Endothelial cell of umbilical vein (primary cell): Measurements from ENCODE around the gene FIBCD1. TPM values are rescaled to one million over a fixed set of nuclear protein-coding genes. Genes with fewer than 3 reads are reported as not detected.

Source experiments
- BruUV-seq: library from RNA; stranded (reverse); fragments of 400-500 nt; replicated peaks from 2 replicates; lab custom pipeline; 2021; lab: Mats Ljungman, UMichigan
- CTCF ChIA-PET: fragments of 300-600, 350-600 bp; sonication (Branson Sonifier 250); formaldehyde crosslinking; loops from one replicate; lab custom pipeline; 2021; ENCODE audit warnings: antibody characterized with exemption, inconsistent platforms; lab: Charles Lee
- POLR2A ChIA-PET: fragments of 300-600, 350-600 bp; sonication (Branson Sonifier 250); formaldehyde crosslinking; loops from one replicate; lab custom pipeline; 2021; ENCODE audit warnings: antibody characterized with exemption, inconsistent platforms; lab: Charles Lee
- DNase-seq: peaks from one replicate; pipeline ENCODE4 v3.0.0-alpha.2; 2011; ENCODE audit warnings: low read depth, low spot score
- FAIRE-seq: peaks from 2 replicates; lab custom pipeline; 2011; peaks lifted over from hg19 to GRCh38; lab: Jason Lieb, UNC
- H2AFZ ChIP-seq: 2 replicates; pipeline ENCODE4 v1.6.0; 2012; ENCODE audit warnings: low read depth, low read length, control low read depth, inconsistent platforms
- H3K27ac ChIP-seq: 2 replicates; pipeline ENCODE4 v1.5.1; 2011; ENCODE audit warnings: low read depth, mild to moderate bottlenecking, control low read depth, low read length, moderate library complexity; ENCODE audit not compliant: insufficient read depth
- H3K27me3 ChIP-seq, 2 experiments: 2 replicates each; pipeline versions ENCODE4 v1.6.0 to v1.6.1; 2011; ENCODE audit warnings: low read length in 2 of 2, mixed read lengths in 1 of 2; ENCODE audit not compliant: control insufficient read depth in 2 of 2, insufficient read depth in 2 of 2
- H3K36me3 ChIP-seq, 2 experiments: 2 replicates in 1 of 2; 3 replicates in 1 of 2; pipeline ENCODE4 v1.5.1; 2011; ENCODE audit warnings: low read length in 2 of 2, mild to moderate bottlenecking in 1 of 2, moderate library complexity in 1 of 2; ENCODE audit not compliant: control insufficient read depth in 2 of 2, insufficient read depth in 2 of 2; ENCODE audit errors: extremely low read depth in 1 of 2
- H3K4me1 ChIP-seq: 3 replicates; pipeline ENCODE4 v1.5.1; 2011; ENCODE audit warnings: mild to moderate bottlenecking, low read length; ENCODE audit not compliant: control insufficient read depth, insufficient read depth; ENCODE audit errors: extremely low read depth
- H3K4me2 ChIP-seq: 2 replicates; pipeline ENCODE4 v1.6.1; 2011; ENCODE audit warnings: low read length, control low read depth, mixed read lengths; ENCODE audit not compliant: insufficient read depth
- H3K4me3 ChIP-seq, 3 experiments: fragments of 200-600 bp in 1 of 3; sonication (generic), shearing (Covaris generic) in 1 of 3; replicated peaks in 1 of 3; 2 replicates each; pipeline ENCODE4 v1.5.1; 2011 to 2016; ENCODE audit warnings: control low read depth in 3 of 3, low read length in 3 of 3, mild to moderate bottlenecking in 2 of 3, inconsistent platforms in 1 of 3, low read depth in 1 of 3, moderate library complexity in 1 of 3; ENCODE audit not compliant: insufficient read depth in 1 of 3
- H3K79me2 ChIP-seq: 2 replicates; pipeline ENCODE4 v1.6.0; 2012; ENCODE audit warnings: low read length, inconsistent platforms; ENCODE audit not compliant: control insufficient read depth, insufficient read depth
- H3K9ac ChIP-seq: replicated peaks from 2 replicates; pipeline ENCODE3; 2011; ENCODE audit warnings: low read length, control low read depth; ENCODE audit not compliant: insufficient read depth; ENCODE audit errors: extremely low read depth
- H3K9me1 ChIP-seq: replicated peaks from 3 replicates; pipeline ENCODE4 v1.6.0; 2011; ENCODE audit warnings: mild to moderate bottlenecking, low read length; ENCODE audit not compliant: control insufficient read depth, insufficient read depth; ENCODE audit errors: extremely low read depth
- H3K9me3 ChIP-seq: replicated peaks from 2 replicates; pipeline ENCODE4 v1.5.1; 2012; ENCODE audit warnings: low read length, inconsistent platforms; ENCODE audit not compliant: control insufficient read depth, insufficient read depth
- H4K20me1 ChIP-seq: replicated peaks from 2 replicates; pipeline ENCODE3; 2011; ENCODE audit warnings: mild to moderate bottlenecking, low read length; ENCODE audit not compliant: control insufficient read depth, insufficient read depth; ENCODE audit errors: extremely low read depth
- EZH2 ChIP-seq: IDR thresholded peaks from 2 replicates; pipeline ENCODE4 v1.6.1; 2012; ENCODE audit warnings: borderline replicate concordance, low read depth, mild to moderate bottlenecking, moderate library complexity, low read length, inconsistent platforms; ENCODE audit not compliant: severe bottlenecking
- FOS ChIP-seq: IDR thresholded peaks from 2 replicates; pipeline ENCODE4 v1.6.1; 2011; ENCODE audit warnings: mild to moderate bottlenecking, low read length, moderate library complexity, borderline replicate concordance; ENCODE audit not compliant: insufficient read depth
- GATA2 ChIP-seq: IDR thresholded peaks from 2 replicates; pipeline ENCODE4 v1.7.0; 2011; ENCODE audit warnings: low read depth, mild to moderate bottlenecking, moderate library complexity, mixed read lengths, low read length; ENCODE audit not compliant: insufficient read length, insufficient read depth
- JUN ChIP-seq: IDR thresholded peaks from 2 replicates; pipeline ENCODE4 v1.6.1; 2011; ENCODE audit warnings: borderline replicate concordance, low read depth; ENCODE audit not compliant: insufficient read length, insufficient read depth
- MYC ChIP-seq: IDR thresholded peaks from one replicate; pipeline ENCODE4 v1.6.1; 2011; ENCODE audit warnings: mild to moderate bottlenecking, low read depth, low read length
- POLR2A ChIP-seq: IDR thresholded peaks from 2 replicates; pipeline ENCODE4 v1.6.1; 2012; ENCODE audit warnings: low read depth, mild to moderate bottlenecking, control low read depth, low read length
- POLR2AphosphoS5 ChIP-seq: IDR thresholded peaks from 2 replicates; pipeline ENCODE4 v1.6.1; 2012; ENCODE audit warnings: low read depth, mild to moderate bottlenecking, control low read depth, low read length, moderate library complexity; ENCODE audit not compliant: insufficient read depth
- dilution Hi-C: fragments of 300-500 bp; cut with MboI; formaldehyde crosslinking; loops from one replicate; pipeline ENCODE4 v1.15.0; 2019; ENCODE audit warnings: low sequenced_read_pairs; ENCODE audit not compliant: extremely low pct_ligation_motif_present
- intact Hi-C: fragments of 100-400 bp; cut with micrococcal nuclease; formaldehyde crosslinking; loops from one replicate; pipeline ENCODE4 v1.10.0; 2022
- polyA plus RNA-seq, 4 experiments: library from polyadenylated mRNA; depleted of rRNA in 3 of 4; stranded (reverse) in 3 of 4; unstranded in 1 of 4; fragments of >200 nt; gene quantifications; 2 replicates each; pipeline versions ENCODE4 v1.2.1 to v1.2.3, GENCODE V29; 2011 to 2012; ENCODE audit warnings: missing spikeins in 1 of 4
- total RNA-seq: library from RNA; stranded (reverse); gene quantifications from 2 replicates; pipeline ENCODE4 v1.2.3, GENCODE V29; 2021
- TF ChIP-seq, protein P1 (sequence below), 2 donors: IDR thresholded peaks; 1 replicate in 1 of 2; 2 replicates in 1 of 2; pipeline ENCODE4 v1.5.1; 2011; ENCODE audit warnings: low read length in 2 of 2, mild to moderate bottlenecking in 2 of 2, moderate library complexity in 2 of 2, control low read depth in 1 of 2, inconsistent platforms in 1 of 2, low read depth in 1 of 2; ENCODE audit not compliant: insufficient read depth in 1 of 2; ENCODE audit errors: extremely low read depth in 1 of 2
- TF ChIP-seq, protein P2 (sequence below): IDR thresholded peaks from 2 replicates; pipeline ENCODE4 v1.6.1; 2011; ENCODE audit not compliant: insufficient read depth, insufficient read length

The FIBCD1 gene
- total and polyA plus RNA-seq, 2 donors (not counting 3 experiments of a cell fraction or from before 2014, with no cell fraction given), result 0.14 TPM; not detected in 1

DNA sequence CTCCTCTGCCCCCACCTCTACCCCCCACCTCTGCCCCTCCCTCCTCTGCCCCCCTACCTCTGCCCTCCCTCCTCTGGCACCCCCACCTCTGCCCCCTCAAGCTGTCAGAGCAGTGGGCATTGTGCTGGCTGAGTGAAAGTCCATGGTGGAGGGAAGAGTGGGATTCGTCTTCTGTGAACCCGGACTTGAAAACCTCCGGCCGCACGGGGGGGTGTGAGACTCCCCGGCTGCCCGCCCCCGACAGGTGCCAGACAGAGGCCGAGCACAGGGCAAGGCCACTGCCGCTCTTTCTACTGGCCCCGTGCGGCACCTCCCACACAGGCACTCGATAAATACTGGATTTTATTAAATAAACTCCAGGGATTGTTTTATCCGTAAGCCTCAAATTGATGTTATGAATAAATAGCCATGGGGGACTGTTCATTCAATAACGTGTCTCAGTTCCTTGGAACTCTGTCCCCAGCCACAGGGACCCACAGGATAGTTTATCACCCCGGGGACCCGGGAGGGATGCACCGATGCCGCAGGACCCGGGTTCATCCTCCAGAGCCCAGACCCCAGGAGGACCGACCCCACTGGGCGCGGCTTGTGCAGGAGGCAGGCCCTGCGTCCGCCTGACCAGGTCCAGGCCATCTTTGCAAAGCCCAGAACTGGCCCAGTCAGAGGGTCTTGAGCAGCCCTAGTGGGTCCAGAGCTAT, 39.8 kb downstream of the FIBCD1 start:
- no peaks in the 10 kb centered on the region for H3K27me3 ChIP-seq
- no peak overlapping the region for H3K4me2 ChIP-seq
- dilution Hi-C loops, result no loop called here
- no peak overlapping the region for H3K4me3 ChIP-seq
- intact Hi-C loops, result no loop called here
- ChIA-PET POLR2A (no interaction called here), CTCF (interaction anchor here (1.4 to 2.2 kb wide), 3 partner anchors 99 to 198 kb away, joined by 4 to 15 read pairs (median 14); no protein-coding TSS in a partner anchor)
- H3K27ac ChIP-seq, result no peak overlapping the region
- FAIRE-seq, result no peak
- H3K9me1 ChIP-seq, result no peaks in the 10 kb centered on the region
- BruUV-seq, result no TSS peak
- TF ChIP-seq, protein P1, sequence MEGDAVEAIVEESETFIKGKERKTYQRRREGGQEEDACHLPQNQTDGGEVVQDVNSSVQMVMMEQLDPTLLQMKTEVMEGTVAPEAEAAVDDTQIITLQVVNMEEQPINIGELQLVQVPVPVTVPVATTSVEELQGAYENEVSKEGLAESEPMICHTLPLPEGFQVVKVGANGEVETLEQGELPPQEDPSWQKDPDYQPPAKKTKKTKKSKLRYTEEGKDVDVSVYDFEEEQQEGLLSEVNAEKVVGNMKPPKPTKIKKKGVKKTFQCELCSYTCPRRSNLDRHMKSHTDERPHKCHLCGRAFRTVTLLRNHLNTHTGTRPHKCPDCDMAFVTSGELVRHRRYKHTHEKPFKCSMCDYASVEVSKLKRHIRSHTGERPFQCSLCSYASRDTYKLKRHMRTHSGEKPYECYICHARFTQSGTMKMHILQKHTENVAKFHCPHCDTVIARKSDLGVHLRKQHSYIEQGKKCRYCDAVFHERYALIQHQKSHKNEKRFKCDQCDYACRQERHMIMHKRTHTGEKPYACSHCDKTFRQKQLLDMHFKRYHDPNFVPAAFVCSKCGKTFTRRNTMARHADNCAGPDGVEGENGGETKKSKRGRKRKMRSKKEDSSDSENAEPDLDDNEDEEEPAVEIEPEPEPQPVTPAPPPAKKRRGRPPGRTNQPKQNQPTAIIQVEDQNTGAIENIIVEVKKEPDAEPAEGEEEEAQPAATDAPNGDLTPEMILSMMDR (IDR thresholded peaks at IDR 0.05; ENCODE audit: extremely low read depth in 1 of 2, insufficient read depth in 1 of 2, low read depth in 1 of 2, low read length in 2 of 2), result no peak
- TF ChIP-seq EZH2 (no peak), GATA2 (no peak), MYC (no peak), JUN (no peak), POLR2AphosphoS5 (no peak), POLR2A (no peak), FOS (no peak)
- TF ChIP-seq, protein P2, sequence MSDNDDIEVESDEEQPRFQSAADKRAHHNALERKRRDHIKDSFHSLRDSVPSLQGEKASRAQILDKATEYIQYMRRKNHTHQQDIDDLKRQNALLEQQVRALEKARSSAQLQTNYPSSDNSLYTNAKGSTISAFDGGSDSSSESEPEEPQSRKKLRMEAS, result no peak
- no peak for DNase-seq
- H2AFZ ChIP-seq, result no peak overlapping the region
- H3K9me3 ChIP-seq, result no peaks in the 10 kb centered on the region
- no peaks in the 10 kb centered on the region for H3K36me3 ChIP-seq
- no peaks in the 10 kb centered on the region for H3K79me2 ChIP-seq
- no peak overlapping the region for H3K9ac ChIP-seq
- H4K20me1 ChIP-seq, result no peaks in the 10 kb centered on the region
- no peaks in the 10 kb centered on the region for H3K4me1 ChIP-seq
